GM12878 (cell line): ENCODE measurements around the gene NRXN3. TPM values are rescaled to one million over a fixed set of nuclear protein-coding genes. Genes with fewer than 3 reads are reported as not detected.

Experiments used
- ATAC-seq: fragments of 200-7000 bp; cut with Tn5 transposase; 3 replicates; pipeline ENCODE4 v1.9.1; 2020; ENCODE audit warnings: mild to moderate bottlenecking, moderate library complexity
- BruUV-seq: library from RNA; stranded (reverse); fragments of 400-500 nt; replicated peaks from 2 replicates; lab custom pipeline; 2021; lab: Mats Ljungman, UMichigan
- CTCF ChIA-PET: fragments of 300-600 bp; sonication (Branson Sonifier 250); formaldehyde crosslinking; extraction: SDS; loops from one replicate; lab custom pipeline; 2021; ENCODE audit warnings: inconsistent platforms; lab: Yijun Ruan, JAX
- POLR2A ChIA-PET: fragments of 350-600 bp; formaldehyde crosslinking; extraction: SDS; loops from one replicate; lab custom pipeline; 2021; ENCODE audit warnings: inconsistent platforms; lab: Charles Lee
- RAD21 ChIA-PET: fragments of 300-600 bp; sonication (Branson Sonifier 250); formaldehyde crosslinking; loops from one replicate; lab custom pipeline; 2023; ENCODE audit warnings: antibody characterized with exemption; ENCODE audit not compliant: unreplicated experiment; lab: Charles Lee
- SMC1A ChIA-PET: fragments of 300-600 bp; sonication (Branson Sonifier 250); formaldehyde crosslinking; loops from one replicate; lab custom pipeline; 2023; ENCODE audit not compliant: unreplicated experiment, uncharacterized antibody; lab: Charles Lee
- DNase-seq: peaks from one replicate; pipeline ENCODE4 v3.0.0-alpha.2; 2011; ENCODE audit warnings: low read depth, low spot score
- FAIRE-seq: peaks from 3 replicates; lab custom pipeline; 2011; peaks lifted over from hg19 to GRCh38; lab: Jason Lieb, UNC
- H2AFZ ChIP-seq: 2 replicates; pipeline ENCODE4 v1.6.0; 2011; ENCODE audit warnings: low read depth, low read length, control low read depth; ENCODE audit not compliant: control insufficient read depth
- H3K27ac ChIP-seq: 2 replicates; pipeline ENCODE4 v1.5.1; 2011; ENCODE audit warnings: control low read depth; ENCODE audit not compliant: control insufficient read depth, insufficient read depth
- H3K27me3 ChIP-seq, 2 experiments: replicated peaks in 1 of 2; 2 replicates each; pipeline versions ENCODE4 v1.6.0 to v1.6.1; 2011; ENCODE audit warnings: low read length in 1 of 2; ENCODE audit not compliant: control insufficient read depth in 2 of 2, insufficient read depth in 2 of 2
- H3K36me3 ChIP-seq, 2 experiments: 2 replicates each; pipeline ENCODE4 v1.5.1; 2011; ENCODE audit warnings: low read length in 1 of 2; ENCODE audit not compliant: control insufficient read depth in 2 of 2, insufficient read depth in 2 of 2
- H3K4me1 ChIP-seq: 2 replicates; pipeline ENCODE4 v1.6.1; 2011; ENCODE audit warnings: mild to moderate bottlenecking, low read length, moderate library complexity, mixed read lengths; ENCODE audit not compliant: control insufficient read depth, insufficient read depth
- H3K4me2 ChIP-seq: 2 replicates; pipeline ENCODE4 v1.6.0; 2011; ENCODE audit warnings: control low read depth; ENCODE audit not compliant: control insufficient read depth, insufficient read depth
- H3K4me3 ChIP-seq: fragments of 200-600 bp; sonication (generic); 2 replicates; pipeline ENCODE4 v1.5.1; 2016
- H3K79me2 ChIP-seq: 2 replicates; pipeline ENCODE4 v1.6.0; 2011; ENCODE audit warnings: low read length; ENCODE audit not compliant: control insufficient read depth, insufficient read depth
- H3K9ac ChIP-seq: 2 replicates; pipeline ENCODE4 v1.8.0; 2011; ENCODE audit warnings: low read length, control low read depth, mixed read lengths; ENCODE audit not compliant: control insufficient read depth, insufficient read depth
- H3K9me3 ChIP-seq: replicated peaks from 3 replicates; pipeline ENCODE4 v1.5.1; 2011; ENCODE audit warnings: mild to moderate bottlenecking, low read length; ENCODE audit not compliant: control insufficient read depth, insufficient read depth
- H4K20me1 ChIP-seq: 2 replicates; pipeline ENCODE4 v1.6.0; 2011; ENCODE audit not compliant: control insufficient read depth, insufficient read depth
- CEBPB ChIP-seq, 2 experiments: fragments of 150-350 bp in 1 of 2; IDR thresholded peaks; 2 replicates each; pipeline ENCODE4 v1.6.1; 2012 to 2014; ENCODE audit warnings: low read depth in 2 of 2, low read length in 2 of 2, borderline replicate concordance in 1 of 2, inconsistent platforms in 1 of 2
- CREM ChIP-seq: IDR thresholded peaks from 2 replicates; pipeline ENCODE4 v1.6.1; 2014; ENCODE audit warnings: antibody characterized with exemption, low read depth
- EP300 ChIP-seq, 2 experiments: fragments of 150-350 bp in 1 of 2; IDR thresholded peaks; 2 replicates each; pipeline ENCODE4 v1.6.1; 2011 to 2012; ENCODE audit warnings: low read depth in 2 of 2, low read length in 2 of 2, borderline replicate concordance in 1 of 2, improper control_type of control experiment in 1 of 2, inconsistent platforms in 1 of 2; ENCODE audit not compliant: control insufficient read depth in 1 of 2
- NFIC ChIP-seq: IDR thresholded peaks from 2 replicates; pipeline ENCODE4 v1.6.1; 2012; ENCODE audit warnings: low read depth, mild to moderate bottlenecking, inconsistent platforms, low read length, moderate library complexity
- NR2C1 ChIP-seq: fragments of 450-650 bp; IDR thresholded peaks from 2 replicates; pipeline ENCODE4 v1.6.1; 2017; ENCODE audit warnings: antibody characterized with exemption, mild to moderate bottlenecking, moderate library complexity
- NR2F1 ChIP-seq: fragments of 450-650 bp; conservative IDR thresholded peaks from 2 replicates; pipeline ENCODE4 v1.6.1; 2017; ENCODE audit warnings: mild to moderate bottlenecking
- RAD21 ChIP-seq: IDR thresholded peaks from 2 replicates; pipeline ENCODE4 v1.6.1; 2011; ENCODE audit warnings: mild to moderate bottlenecking, low read depth, low read length, moderate library complexity; ENCODE audit not compliant: insufficient read depth
- SPI1 ChIP-seq: IDR thresholded peaks from 2 replicates; pipeline ENCODE4 v1.6.1; 2011; ENCODE audit warnings: low read depth, mild to moderate bottlenecking, low read length, moderate library complexity, borderline replicate concordance; ENCODE audit not compliant: insufficient read depth
- STAT3 ChIP-seq: IDR thresholded peaks from 2 replicates; pipeline ENCODE4 v1.6.1; 2011; ENCODE audit warnings: low read depth, low read length, improper control_type of control experiment
- TARDBP ChIP-seq: IDR thresholded peaks from 2 replicates; pipeline ENCODE4 v1.6.1; 2016; ENCODE audit warnings: borderline replicate concordance
- ZNF207 ChIP-seq: fragments of 450-650 bp; IDR thresholded peaks from 2 replicates; pipeline ENCODE4 v1.6.1; 2014; ENCODE audit warnings: antibody characterized with exemption, mild to moderate bottlenecking, borderline replicate concordance
- WGBS: methylation state at CpG from one replicate; pipeline ENCODE4 v1.1.6; 2016; ENCODE audit warnings: low lambda C conversion rate; ENCODE audit not compliant: insufficient replicate concordance, insufficient coverage; ENCODE audit errors: missing lambda C conversion rate; 5-methylcytosine and 5-hydroxymethylcytosine counted together
- in situ Hi-C: fragments of 300-500 bp; cut with MboI; formaldehyde crosslinking; loops from 9 replicates; pipeline ENCODE4 v1.14.3; 2018; ENCODE audit warnings: mixed read lengths
- intact Hi-C: fragments of 100-400 bp; cut with micrococcal nuclease; formaldehyde crosslinking; loops from one replicate; pipeline ENCODE4 v1.14.2; 2022; ENCODE audit not compliant: unreplicated experiment
- polyA plus RNA-seq, 11 experiments: library from polyadenylated mRNA; depleted of rRNA in 4 of 11; unstranded in 6 of 11; stranded (reverse) in 5 of 11; fragments of >200 nt; fragmentation: Nextera tagmentation in 4 of 11; fragmentation: Illumina TruSeq in 1 of 11; extraction: Ambion mirVana in 4 of 11; extraction: Trizol in 1 of 11; gene quantifications; 1 replicate in 1 of 11; 2 replicates in 10 of 11; pipeline versions ENCODE4 v1.2.1 to v1.2.3, GENCODE V29; 2011 to 2016; ENCODE audit warnings: inconsistent platforms in 2 of 11, missing spikeins in 2 of 11, low read depth in 1 of 11
- total RNA-seq, 4 experiments: library from RNA; depleted of rRNA in 3 of 4; stranded (reverse); fragments of >200 nt in 3 of 4; fragmentation: Illumina TruSeq in 1 of 4; extraction: Trizol in 1 of 4; gene quantifications; 2 replicates each; pipeline versions ENCODE4 v1.2.1 to v1.2.3, GENCODE V29; 2013 to 2021
- TF ChIP-seq, protein P1 (sequence below): IDR thresholded peaks from 2 replicates; pipeline ENCODE4 v1.6.1; 2011; ENCODE audit warnings: mild to moderate bottlenecking, low read depth, low read length, moderate library complexity; ENCODE audit not compliant: insufficient replicate concordance
- TF ChIP-seq, protein P2 (sequence below): fragments of 450-650 bp; IDR thresholded peaks from 2 replicates; pipeline ENCODE4 v1.6.1; 2018; ENCODE audit warnings: mild to moderate bottlenecking, low read depth, moderate library complexity; ENCODE audit not compliant: partially characterized antibody
- TF ChIP-seq, protein P3 (sequence below): IDR thresholded peaks from 2 replicates; pipeline ENCODE4 v1.6.1; 2011; ENCODE audit warnings: borderline replicate concordance, low read depth, mild to moderate bottlenecking, moderate library complexity, mixed read lengths, low read length; ENCODE audit not compliant: insufficient read depth; ENCODE audit errors: extremely low read length

Gene NRXN3
- total and polyA plus RNA-seq, 10 of the 15 experiments (the other 5 are each of a cell fraction or from before 2014, with no cell fraction given) = 0.52 to 3.3 (median 1.4) TPM

DNA sequence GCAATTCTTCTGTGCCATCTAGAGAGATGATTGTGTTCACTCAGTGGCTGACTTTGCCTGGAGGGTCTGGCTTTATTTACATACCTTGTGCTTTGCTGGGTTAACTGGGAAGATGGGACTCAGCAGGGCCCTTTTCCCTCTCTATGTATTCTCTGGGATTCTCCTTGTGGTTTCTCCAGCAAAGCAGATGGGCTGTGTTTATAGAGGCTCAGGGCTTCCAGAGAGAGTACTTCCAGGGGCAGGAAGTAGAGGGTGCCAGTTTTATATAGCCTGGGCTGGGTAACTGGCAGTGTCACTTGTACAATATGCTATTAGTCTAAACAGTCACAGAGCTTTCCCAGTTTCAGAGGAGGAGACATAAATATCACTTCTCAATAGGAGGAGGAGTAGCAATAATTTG is 1531.2 kb downstream of the NRXN3 start:
- H3K4me1 ChIP-seq = no peaks in the 10 kb centered on the region
- H3K79me2 ChIP-seq = no peaks in the 10 kb centered on the region
- H3K27me3 ChIP-seq = no peaks in the 10 kb centered on the region
- no peak overlapping the region for H3K9ac ChIP-seq
- CTCF ChIA-PET = no interaction called here
- H3K27ac ChIP-seq = no peak overlapping the region
- no peaks in the 10 kb centered on the region for H4K20me1 ChIP-seq
- BruUV-seq = no TSS peak
- no peaks in the 10 kb centered on the region for H3K9me3 ChIP-seq
- ATAC-seq (no peak), DNase-seq (no peak), FAIRE-seq (no peak)
- RAD21 ChIA-PET = no interaction called here
- POLR2A ChIA-PET = no interaction called here
- intact Hi-C loops = no loop called here
- SMC1A ChIA-PET = no interaction called here
- TF ChIP-seq RAD21 (no peak), NR2C1 (no peak), EP300 (IDR thresholded peaks at IDR 0.05; ENCODE audit: borderline replicate concordance in 1 of 2, control insufficient read depth in 1 of 2, low read depth in 2 of 2, low read length in 2 of 2) (no peak)
- TF ChIP-seq, protein P1, sequence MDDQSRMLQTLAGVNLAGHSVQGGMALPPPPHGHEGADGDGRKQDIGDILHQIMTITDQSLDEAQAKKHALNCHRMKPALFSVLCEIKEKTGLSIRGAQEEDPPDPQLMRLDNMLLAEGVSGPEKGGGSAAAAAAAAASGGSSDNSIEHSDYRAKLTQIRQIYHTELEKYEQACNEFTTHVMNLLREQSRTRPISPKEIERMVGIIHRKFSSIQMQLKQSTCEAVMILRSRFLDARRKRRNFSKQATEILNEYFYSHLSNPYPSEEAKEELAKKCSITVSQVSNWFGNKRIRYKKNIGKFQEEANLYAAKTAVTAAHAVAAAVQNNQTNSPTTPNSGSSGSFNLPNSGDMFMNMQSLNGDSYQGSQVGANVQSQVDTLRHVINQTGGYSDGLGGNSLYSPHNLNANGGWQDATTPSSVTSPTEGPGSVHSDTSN = no peak
- no peak overlapping the region for H3K4me3 ChIP-seq
- in situ Hi-C loops = no loop called here
- H3K36me3 ChIP-seq = no peaks in the 10 kb centered on the region
- H3K4me2 ChIP-seq = no peak overlapping the region
- H2AFZ ChIP-seq = no peak overlapping the region

DNA sequence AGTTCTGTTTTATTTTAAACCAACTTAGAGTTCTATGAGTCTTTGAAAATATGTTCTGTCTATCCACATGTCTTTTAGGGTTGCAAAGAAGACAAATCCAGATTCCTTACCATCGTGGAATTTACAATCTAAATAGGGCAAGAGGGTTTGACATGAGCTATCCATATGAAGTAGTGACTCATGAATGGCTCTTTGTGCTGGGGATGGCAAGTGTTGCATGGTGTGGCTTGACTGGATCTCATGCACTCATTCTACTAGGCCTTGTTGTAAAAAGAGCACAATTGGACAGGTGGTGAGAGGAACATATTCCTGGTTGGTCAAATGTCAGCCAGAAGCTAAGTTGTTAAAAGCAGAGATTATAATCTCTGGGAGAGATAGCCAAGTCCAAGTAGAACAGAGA is 1532.0 kb downstream of the NRXN3 start:
- ATAC-seq (no peak), FAIRE-seq (no peak), DNase-seq (no peak)
- Histone ChIP-seq H4K20me1 (no peaks in the 10 kb centered on the region), H3K79me2 (no peaks in the 10 kb centered on the region), H3K4me3 (no peak overlapping the region), H3K9me3 (no peaks in the 10 kb centered on the region), H3K36me3 (no peaks in the 10 kb centered on the region), H3K27ac (no peak overlapping the region), H3K4me2 (no peak overlapping the region), H3K9ac (no peak overlapping the region), H2AFZ (no peak overlapping the region), H3K4me1 (no peaks in the 10 kb centered on the region), H3K27me3 (no peaks in the 10 kb centered on the region)
- in situ Hi-C loops (no loop called here), intact Hi-C loops (no loop called here)
- WGBS = 0% methylated on average over 1 of the region's 1 CpG
- ChIA-PET SMC1A (no interaction called here), CTCF (no interaction called here), RAD21 (no interaction called here), POLR2A (no interaction called here)
- BruUV-seq = no TSS peak
- no peak for TF ChIP-seq ZNF207
- TF ChIP-seq NFIC = no peak
- no peak for TF ChIP-seq SPI1
- no peak for TF ChIP-seq TARDBP
- TF ChIP-seq CREM = no peak
- TF ChIP-seq, protein P2, sequence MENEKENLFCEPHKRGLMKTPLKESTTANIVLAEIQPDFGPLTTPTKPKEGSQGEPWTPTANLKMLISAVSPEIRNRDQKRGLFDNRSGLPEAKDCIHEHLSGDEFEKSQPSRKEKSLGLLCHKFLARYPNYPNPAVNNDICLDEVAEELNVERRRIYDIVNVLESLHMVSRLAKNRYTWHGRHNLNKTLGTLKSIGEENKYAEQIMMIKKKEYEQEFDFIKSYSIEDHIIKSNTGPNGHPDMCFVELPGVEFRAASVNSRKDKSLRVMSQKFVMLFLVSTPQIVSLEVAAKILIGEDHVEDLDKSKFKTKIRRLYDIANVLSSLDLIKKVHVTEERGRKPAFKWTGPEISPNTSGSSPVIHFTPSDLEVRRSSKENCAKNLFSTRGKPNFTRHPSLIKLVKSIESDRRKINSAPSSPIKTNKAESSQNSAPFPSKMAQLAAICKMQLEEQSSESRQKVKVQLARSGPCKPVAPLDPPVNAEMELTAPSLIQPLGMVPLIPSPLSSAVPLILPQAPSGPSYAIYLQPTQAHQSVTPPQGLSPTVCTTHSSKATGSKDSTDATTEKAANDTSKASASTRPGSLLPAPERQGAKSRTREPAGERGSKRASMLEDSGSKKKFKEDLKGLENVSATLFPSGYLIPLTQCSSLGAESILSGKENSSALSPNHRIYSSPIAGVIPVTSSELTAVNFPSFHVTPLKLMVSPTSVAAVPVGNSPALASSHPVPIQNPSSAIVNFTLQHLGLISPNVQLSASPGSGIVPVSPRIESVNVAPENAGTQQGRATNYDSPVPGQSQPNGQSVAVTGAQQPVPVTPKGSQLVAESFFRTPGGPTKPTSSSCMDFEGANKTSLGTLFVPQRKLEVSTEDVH = no peak
- no peak for TF ChIP-seq CEBPB (IDR thresholded peaks at IDR 0.05; ENCODE audit: borderline replicate concordance in 1 of 2, low read depth in 2 of 2, low read length in 2 of 2)
- TF ChIP-seq STAT3 = no peak
- no peak for TF ChIP-seq NR2F1
- TF ChIP-seq, protein P3, sequence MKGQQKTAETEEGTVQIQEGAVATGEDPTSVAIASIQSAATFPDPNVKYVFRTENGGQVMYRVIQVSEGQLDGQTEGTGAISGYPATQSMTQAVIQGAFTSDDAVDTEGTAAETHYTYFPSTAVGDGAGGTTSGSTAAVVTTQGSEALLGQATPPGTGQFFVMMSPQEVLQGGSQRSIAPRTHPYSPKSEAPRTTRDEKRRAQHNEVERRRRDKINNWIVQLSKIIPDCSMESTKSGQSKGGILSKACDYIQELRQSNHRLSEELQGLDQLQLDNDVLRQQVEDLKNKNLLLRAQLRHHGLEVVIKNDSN = no peak
